ENCODE results near the gene WEE2.
"Not testable (repeated sequence)": the region's sequence is repeated elsewhere in the genome, so short reads cannot be mapped to it uniquely, and the experiment has no call there.

WEE2 gene

DNA sequence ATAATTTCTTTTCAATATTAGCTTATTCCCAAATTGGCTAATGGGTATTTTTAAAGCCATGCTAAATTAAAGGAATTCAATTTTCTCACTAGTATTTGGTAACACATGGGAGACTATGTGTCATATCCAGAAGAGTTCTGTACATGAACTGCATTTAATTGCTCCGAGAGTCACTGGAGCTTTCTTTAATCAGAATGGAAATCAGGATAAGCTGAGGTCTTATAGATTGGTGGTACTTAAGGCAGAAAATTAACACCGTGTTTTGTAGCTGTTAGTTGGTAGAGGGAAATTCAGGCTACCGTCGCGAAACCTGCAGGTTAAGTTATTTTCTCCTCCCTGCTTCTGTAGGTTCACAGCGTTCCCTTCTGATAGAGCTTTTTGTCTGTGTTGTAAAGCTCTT, at the start of gene WEE2:
WEE2 (plus strand) TSS at position 3 of the 400 bp plus-strand sequence. CDS start 406 bp downstream, outside the sequence.
- no peak for DNase-seq (ENCODE audit: low spot score)

DNA sequence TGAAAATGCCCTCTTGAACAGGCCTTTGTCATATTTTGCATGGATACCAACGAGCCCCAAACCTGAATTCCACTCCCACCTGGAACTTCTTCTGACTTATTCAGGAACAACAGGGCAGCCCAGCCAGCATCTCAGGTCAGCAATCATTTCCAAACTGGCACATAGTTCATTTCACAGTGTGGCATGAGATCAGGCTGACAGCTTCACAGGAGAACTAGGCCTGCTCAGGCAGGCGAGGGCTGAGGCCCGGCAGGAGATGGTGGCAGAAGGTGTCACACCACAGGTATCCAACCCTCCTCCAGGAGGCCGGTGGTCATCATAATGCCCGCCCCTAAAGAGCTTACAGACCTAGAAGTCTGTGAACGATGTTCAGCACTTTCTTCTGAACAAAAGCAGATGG, 48.7 kb upstream of the WEE2 start:
- DNase-seq (ENCODE audit: low spot score) = no peak

DNA sequence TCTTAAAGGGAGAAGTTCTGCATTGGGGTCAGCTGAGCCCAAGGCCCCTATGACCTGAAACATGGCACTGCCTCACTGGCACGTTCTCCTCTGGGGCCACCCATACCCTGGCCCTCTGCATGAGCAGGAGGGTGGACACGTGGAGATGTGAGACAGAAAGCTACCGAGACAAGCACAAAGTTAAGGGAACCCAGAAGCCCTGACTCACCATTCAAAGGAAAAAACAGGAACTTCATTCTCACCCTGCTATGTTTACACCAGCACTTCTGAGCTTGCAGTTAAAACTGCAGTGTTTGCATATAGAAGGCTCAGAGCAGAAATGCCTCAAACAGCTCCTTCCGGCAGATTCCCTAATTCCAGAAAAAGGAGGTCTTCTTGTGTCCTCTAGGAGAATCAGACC, 47.9 kb upstream of the WEE2 start:
- no peak for DNase-seq (ENCODE audit: low spot score)

DNA sequence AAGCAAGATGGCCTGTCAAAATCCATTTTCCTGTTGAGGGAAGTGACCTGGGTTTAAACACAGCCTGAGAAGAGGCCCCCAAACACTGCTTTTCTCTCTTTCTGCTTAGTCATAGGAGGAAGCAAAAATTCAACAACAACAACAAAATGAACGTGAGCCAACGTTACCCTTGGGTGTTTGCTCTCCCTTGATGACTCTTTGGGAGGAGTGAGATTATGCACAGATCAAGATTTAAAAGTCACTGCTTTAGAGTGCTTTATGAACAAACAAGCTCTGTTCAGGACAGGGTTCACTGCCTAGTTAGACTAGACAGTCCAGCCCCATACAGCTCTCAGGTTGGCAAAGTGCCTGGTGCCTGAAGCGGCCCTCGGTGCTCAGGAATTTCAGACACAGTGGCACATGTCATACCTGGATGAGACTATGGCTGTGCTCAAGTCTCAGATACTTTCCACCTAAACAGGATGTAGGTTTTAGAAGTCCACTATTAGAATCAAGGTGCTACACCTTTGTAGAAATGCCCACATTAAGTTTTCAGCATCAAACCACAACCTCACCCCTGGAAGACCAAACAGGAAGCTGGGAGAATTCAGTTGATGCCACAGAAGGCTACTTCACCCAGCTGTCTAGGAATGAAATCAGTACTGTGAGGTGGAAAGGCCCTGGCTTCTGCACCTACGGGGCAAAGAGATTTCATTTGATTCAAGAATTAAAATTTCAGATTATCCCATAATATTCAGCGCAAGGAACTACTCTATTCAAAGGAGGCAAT, 44.9 kb upstream of the WEE2 start:
- DNase-seq (ENCODE audit: low spot score) = peak; percentile 38

DNA sequence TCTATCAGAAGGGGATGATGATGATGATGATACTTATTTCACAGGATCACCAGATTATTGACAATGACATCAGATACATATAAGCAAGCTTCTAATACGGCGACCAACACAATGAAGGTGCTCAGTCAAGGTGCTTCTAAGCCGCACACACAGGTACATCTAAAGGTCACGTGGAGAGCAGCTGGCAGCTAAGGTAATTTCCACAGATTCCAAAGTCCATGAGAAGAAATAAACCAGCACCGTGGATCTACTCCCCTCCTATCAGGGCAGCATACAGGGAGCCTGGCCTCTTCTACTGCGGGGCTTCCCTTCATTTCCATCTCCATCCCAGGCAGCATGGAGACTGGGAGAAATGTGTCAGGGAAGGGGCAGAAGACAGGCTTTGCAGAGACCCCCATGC, 43.7 kb upstream of the WEE2 start:
- DNase-seq (ENCODE audit: low spot score) = no peak

DNA sequence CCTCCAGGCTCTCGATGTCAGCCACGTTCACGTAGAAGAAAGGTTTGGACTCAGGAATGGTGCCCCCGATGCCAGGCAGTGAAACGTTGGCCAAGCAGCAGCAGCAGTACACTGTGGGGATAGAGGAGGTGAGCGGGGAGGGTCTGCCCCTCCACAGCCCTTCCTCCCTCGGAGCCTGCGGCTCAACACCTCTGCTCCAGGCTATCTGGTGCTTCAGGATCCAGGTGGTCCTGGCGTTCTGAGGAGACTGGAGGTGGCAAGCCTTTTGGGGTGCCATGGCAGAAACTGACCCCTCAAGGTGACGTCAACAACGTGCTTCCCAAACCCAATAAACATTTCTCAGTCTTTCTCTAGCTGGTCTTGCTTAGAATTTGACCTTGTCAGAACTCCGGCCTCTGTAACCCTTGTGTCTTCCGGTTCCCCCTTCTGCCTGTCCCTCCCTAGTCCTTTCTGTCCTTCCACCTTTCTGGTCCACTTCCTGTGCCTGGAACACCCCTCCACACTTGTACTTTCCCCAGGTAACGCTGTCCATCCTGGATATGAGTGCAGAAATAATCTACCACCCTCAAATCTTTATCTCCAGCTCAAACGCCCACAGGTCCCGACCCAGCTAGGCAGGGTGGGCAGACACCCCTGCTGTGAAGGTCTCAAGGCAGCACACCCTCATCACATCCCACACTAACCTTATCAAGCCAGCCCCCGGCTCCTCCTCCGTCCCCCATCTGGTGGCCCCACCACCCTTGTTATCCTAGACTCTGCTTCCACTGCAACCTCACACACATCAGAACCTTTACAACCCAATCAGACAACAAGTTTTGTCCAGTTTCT, 42.7 kb upstream of the WEE2 start:
- DNase-seq (ENCODE audit: low spot score) = no peak

DNA sequence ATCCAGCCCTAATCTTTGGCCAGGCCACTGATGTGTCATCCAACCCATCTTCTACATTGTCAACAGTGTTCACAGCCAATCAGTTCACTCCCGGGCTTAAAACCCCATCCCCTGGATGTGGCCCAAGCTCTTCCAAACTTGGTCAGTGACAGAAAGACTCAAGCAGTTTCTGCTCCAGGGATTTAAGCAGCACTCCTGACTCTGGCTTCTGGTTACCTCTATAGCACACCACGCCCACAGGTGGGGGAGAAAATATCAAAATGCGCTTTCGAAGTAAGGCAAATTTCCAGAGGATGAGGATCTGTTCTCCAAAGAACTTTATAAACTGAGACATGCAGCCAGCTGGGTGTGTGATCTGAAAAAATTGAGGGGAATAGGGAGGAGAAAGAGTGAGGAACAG, 42.1 kb upstream of the WEE2 start:
- no peak for DNase-seq (ENCODE audit: low spot score)

DNA sequence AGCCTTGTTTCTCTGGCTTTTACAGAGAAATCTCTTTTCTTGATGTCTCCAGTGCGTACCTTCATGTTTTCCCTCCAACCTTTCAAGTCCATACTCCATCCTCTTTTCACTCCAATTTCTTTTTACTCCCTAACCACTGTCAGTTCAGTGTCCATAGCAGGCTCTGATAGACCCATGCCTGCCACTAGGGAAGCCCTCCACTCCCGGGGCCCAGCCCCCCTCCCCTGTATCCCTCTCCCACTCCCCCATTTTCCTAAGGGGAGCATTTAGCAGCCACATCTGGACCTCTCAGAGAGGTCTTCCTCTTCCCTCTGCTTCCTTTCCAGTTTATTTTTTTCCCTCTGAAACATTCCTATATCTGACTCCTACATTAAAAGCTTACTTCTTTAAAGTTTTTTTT, 39.3 kb upstream of the WEE2 start:
- no peak for DNase-seq (ENCODE audit: low spot score)

DNA sequence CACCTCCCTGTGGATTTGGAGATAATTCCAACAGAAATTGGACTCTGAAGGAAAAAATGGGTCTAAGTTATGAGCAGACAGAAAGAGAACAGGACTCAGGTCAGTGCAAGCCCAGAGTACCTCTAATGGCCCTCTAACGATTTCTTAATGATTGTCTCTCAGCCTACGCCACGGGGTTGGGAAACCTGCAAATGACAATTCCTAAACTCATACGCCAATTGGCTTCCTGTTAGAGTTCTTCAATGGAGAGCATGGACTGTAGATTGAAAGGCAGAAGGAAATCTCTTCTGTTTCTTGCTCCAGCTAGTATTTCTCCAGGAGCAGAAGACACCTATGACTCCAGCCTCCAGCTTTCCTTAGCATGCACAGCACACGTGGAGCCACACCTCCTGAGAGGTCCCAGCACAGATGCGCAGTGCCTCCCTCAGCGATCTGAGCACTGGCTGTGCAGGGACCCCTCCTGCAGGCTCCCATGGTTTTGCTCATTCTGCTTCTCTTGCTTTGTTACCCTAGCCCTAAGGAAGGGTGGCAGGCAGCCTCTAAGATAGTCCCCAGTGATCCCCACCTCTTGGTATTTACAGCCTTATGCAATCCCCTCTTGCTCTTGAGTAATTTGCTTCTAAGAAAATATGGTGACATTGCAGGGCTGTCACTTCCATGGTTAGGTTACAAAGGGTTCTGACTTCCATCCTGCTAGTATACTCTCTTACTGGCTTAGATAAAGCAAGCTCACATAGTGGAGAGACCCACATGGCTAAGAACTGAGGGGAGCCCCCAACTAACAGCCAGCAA, 36.3 kb upstream of the WEE2 start:
- no peak for DNase-seq (ENCODE audit: low spot score)

DNA sequence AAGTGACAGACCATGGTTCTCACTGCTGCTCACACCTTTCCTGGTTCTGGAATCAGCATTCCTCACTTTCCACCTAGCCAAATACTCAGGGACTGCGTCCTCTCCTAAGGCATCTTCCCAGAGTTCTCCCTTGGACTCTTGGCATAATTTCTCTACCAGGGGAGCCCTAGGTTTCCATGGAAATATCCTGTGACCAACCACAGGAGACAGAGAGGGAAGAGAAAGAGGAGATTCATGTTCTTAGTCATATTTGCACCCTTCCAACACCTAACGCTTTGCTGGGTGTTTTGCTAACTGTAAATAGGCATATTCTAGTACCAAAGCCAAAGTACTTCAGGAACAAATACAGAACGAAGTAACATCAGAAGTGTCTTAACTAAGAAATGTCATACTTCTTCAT, 34.8 kb upstream of the WEE2 start:
- no peak for DNase-seq (ENCODE audit: low spot score)

DNA sequence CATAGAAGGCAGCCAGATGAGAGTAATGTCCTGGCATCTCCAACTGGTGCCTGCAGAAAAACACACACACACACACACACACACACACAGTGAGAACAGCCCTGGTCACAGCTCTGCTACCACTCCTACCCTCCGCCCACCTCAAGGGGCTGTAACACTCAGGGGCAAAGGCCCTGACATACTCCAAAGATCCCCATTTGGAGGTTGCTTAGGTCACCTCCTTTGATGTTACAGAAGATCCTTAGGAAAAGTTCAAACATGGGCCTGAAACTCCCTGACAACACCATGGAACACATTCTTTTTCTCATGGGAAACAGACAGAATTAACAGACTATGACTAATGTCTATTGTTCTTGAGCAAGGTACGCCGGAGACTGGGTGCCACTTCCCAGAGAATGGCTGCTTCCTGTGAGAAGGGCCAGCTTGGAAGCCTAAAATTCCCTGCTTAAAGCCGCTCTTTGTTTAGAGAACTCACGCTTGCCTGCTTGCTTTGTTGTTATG, 33.9 kb upstream of the WEE2 start:
- no peak for DNase-seq (ENCODE audit: low spot score)

DNA sequence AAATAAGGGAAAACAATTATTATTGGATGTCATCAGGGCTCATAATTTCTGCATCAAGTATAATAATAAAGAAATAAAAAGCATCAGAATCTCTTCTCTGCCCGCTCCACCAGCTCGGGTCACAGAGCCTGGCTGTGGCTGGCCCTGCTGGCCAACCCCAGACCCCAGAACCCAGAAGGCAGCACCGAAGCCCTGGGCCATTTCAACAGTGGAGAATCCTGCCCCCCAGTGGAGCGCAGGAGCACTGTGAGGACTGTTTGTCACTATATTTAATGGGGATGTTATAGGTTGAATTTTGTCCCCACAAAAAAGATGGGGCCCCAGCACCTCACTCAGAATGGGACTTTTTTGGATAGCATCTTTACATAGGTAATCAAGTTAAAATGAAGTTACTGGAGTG, 33.5 kb upstream of the WEE2 start:
- DNase-seq (ENCODE audit: low spot score) = no peak

DNA sequence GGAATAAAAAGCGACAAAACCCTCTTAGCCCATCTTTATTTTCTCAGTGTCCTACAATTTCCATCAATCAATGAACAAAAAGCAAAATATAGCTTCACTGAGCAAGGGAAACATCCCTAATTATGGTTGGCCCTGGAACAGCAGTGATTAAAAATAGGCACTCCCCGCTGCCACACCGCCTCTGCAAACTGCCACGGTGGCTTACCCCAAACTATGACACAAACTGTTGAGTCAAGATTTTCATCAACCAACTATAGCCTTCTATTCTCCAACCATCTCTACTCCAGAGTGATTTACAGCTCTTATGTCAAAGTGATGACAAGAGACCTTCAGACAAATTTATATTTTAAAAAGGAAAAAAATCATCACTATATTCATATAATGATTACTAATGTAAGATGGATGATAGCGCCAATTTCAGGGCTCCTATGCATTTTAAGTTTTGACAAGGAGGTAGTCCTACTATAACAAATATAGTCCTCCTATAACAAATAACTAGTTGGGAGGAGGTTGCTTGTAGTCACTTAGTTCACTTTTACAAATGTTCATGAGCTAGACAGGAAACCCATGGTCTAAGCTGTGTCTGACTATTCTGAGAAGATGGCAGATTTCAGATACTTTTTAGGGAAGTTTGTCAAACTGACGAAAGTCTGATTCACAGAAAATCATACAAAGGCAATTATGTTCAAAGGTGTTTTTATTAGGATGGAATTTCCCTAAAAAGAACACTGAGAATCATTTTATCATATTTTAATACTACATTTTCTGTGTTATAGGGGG, 32.5 kb upstream of the WEE2 start:
- DNase-seq (ENCODE audit: low spot score) = no peak

DNA sequence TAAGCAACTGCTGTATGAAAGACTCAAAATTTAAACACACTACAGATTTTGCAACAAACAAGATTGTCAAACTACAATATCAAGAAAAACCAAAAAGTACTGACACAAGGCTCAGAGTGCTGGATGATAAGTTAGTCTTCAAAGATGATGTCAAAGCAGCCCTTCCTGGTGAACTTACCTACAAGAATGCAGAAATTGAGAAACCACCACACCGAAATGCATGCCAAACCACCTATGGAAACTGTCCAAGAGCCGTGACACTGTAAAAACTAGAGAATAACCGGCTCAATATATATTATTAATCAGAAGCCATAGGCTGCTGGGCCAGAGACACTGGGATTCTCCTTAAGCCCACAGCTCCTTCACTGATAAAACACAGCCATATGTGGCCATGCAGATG, 31.5 kb upstream of the WEE2 start:
- DNase-seq (ENCODE audit: low spot score) = no peak

DNA sequence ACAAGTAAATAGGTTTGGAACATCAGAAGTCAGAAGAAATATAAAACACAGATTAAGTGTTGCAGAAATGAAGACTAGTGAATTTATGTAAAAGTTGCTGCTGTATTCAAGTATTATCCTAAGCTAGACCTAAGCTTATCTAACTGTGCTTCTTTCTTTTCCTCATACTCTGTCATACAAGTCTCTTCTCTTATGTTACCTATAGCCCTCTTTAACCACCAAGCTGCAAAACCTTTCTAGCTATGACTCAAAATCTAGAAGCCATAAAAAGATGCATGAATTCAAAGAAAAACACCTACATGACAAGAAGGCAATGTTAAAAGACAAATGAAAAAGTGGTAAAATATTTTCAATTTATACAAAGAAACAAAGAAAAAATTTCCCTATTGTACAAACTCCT, 29.1 kb upstream of the WEE2 start:
- DNase-seq (ENCODE audit: low spot score) = no peak

DNA sequence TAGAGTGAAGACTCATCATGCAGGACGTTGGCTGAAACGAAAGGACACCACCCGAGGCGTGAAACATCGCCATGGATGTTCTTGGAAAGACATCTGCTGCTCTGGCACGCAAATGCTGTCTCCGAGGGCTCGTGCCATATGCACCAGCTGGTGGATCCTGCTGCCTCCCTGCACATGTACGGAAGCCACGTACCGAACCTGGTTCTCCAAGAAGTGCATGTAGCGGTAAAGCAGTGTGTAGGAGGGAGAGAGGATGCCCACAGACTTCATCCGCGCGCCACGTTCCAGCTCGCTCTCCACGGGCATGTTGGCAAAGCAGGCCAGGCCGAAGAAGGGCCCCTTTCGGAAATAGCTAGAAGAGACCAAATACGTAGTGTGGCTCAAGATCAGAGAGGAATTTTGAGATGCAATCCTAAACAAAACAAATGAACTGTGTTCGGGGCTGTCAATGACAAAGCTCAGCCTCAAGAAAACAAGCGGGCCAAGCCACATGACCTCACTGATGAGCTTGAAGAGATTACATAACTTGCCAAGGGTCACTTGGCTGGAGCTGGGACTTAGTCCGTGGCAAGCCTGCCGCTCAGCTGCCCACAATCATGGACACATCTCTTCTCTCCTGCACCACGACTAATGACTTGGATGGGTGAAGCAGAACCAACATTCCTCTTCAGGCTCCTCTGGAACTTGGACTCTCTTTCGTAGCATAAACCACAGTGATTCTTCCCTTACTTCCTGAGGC, 22.7 kb upstream of the WEE2 start:
- no peak for DNase-seq (ENCODE audit: low spot score)

DNA sequence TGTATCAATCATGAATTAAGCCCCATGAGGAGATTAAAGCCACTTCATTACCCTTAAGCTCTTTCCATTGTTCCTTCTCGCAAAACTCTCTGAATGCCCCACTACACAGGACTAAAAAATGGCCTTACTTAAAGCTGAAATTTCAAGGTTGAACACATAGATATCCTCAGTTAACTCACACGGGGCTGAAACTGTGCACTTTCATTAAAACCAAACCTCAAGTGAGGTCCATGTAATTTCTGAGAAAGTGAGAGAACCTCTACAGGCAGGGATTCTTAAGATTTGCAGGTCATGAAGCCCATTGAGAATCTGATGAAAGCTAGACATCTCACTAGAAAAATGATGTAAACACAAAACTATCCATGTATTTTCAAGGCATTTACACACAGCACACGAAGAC, 22.1 kb upstream of the WEE2 start:
- DNase-seq (ENCODE audit: low spot score) = no peak

DNA sequence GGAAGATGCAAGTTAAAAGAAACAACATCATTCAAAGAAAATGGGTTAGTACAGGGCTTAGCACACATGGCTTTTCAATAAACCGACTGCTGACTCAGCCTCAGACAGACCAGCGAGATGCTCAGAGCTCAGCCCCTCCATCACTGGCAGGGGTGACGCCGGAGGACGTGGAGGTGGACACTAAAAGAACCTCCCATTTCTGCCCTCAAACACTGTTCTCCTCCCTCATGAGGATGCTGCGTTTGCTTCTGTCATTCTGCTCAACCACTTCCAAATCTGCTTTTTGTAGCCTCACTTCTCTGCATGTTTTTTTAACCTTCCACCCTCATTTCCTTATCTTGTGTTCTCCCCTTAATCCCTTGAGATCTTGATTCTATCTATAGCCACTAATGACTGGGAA, 21.5 kb upstream of the WEE2 start:
- DNase-seq (ENCODE audit: low spot score) = no peak

DNA sequence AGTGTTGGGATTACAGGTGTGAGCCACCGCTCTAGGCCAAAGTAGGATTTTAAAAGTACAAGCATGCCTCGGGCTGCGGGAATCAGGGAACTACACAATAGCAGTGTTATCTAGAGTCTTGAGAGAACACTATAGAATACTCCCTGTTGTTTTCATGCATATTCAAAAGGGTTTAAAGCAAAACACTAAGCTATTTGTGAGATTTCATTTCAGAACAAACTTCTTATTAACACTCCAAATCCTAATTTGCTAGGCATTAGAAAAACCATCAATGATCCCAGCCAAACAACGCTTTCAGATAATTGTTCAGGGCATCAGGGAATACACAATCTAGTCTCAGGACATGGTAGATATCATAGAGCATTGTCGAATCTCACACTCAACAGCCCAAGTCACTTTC, 20.1 kb upstream of the WEE2 start:
- DNase-seq (ENCODE audit: low spot score) = no peak

DNA sequence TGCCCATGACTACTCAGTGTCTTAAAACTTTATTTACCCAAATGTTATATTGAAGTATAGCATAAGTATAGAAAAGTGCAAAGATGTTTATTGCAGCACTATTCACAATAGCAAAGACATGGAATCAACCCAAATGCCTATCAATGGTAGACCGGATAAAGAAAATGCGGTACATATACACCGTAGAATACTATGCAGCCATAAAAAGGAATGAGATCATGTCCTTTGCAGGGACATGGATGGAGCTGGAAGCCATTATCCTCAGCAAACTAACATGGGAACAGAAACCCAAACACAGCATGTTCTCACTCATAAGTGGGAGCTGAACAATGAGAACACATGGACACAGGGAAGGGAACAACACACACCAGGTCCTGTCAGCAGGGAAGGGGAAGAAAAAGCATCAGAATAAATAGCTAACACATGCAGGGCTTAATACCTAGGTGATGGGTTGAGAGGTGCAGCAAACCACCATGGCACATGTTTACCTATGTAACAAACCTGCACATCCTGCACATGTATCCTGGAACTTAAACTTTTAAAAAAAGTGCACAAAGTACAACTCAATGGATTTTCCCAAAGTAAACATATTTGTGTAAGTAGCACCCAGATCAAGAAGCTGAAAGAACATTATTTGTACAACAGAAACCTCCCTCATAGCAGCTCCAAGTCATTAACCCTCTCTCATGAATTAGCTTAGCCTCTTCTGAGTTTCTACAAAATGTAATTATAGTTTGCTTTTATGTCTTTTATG, 18.9 kb upstream of the WEE2 start:
- not testable (repeated sequence) for DNase-seq (ENCODE audit: low spot score)
